ENCODE data around the gene FDX2.

GRCh38 chr19:10338940-10339339 lies 23.1 kb upstream of the FDX2 start:
- TF ChIP-seq, protein P1, sequence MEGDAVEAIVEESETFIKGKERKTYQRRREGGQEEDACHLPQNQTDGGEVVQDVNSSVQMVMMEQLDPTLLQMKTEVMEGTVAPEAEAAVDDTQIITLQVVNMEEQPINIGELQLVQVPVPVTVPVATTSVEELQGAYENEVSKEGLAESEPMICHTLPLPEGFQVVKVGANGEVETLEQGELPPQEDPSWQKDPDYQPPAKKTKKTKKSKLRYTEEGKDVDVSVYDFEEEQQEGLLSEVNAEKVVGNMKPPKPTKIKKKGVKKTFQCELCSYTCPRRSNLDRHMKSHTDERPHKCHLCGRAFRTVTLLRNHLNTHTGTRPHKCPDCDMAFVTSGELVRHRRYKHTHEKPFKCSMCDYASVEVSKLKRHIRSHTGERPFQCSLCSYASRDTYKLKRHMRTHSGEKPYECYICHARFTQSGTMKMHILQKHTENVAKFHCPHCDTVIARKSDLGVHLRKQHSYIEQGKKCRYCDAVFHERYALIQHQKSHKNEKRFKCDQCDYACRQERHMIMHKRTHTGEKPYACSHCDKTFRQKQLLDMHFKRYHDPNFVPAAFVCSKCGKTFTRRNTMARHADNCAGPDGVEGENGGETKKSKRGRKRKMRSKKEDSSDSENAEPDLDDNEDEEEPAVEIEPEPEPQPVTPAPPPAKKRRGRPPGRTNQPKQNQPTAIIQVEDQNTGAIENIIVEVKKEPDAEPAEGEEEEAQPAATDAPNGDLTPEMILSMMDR (IDR thresholded peaks at IDR 0.05) = no peak
- TF ChIP-seq GABPB1 (CRISPR knock-in tag; IDR thresholded peaks at IDR 0.05) (no peak), AFF4 (CRISPR knock-in tag; IDR thresholded peaks at IDR 0.05; ENCODE audit: borderline replicate concordance) (no peak), FOXK1 (CRISPR knock-in tag; IDR thresholded peaks at IDR 0.05) (no peak), ZNF281 (CRISPR knock-in tag; IDR thresholded peaks at IDR 0.05) (no peak), IRF2 (CRISPR knock-in tag; IDR thresholded peaks at IDR 0.05; ENCODE audit: borderline replicate concordance, low read depth) (no peak), CBFB (CRISPR knock-in tag; IDR thresholded peaks at IDR 0.05; ENCODE audit: low read depth) (no peak), ELF4 (CRISPR knock-in tag; IDR thresholded peaks at IDR 0.05; ENCODE audit: low read depth) (no peak), ZBTB21 (CRISPR knock-in tag; IDR thresholded peaks at IDR 0.05; ENCODE audit: borderline replicate concordance) (no peak)
- TF ChIP-seq, protein P2, sequence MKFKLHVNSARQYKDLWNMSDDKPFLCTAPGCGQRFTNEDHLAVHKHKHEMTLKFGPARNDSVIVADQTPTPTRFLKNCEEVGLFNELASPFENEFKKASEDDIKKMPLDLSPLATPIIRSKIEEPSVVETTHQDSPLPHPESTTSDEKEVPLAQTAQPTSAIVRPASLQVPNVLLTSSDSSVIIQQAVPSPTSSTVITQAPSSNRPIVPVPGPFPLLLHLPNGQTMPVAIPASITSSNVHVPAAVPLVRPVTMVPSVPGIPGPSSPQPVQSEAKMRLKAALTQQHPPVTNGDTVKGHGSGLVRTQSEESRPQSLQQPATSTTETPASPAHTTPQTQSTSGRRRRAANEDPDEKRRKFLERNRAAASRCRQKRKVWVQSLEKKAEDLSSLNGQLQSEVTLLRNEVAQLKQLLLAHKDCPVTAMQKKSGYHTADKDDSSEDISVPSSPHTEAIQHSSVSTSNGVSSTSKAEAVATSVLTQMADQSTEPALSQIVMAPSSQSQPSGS (CRISPR knock-in tag; IDR thresholded peaks at IDR 0.05; ENCODE audit: borderline replicate concordance, low read depth) = no peak

Measured in WTC11 (cell line).